HL-60 (cell line): ENCODE data around the gene DENND5A.

Experiments
- DNase-seq, 2 experiments: peaks; one replicate each; pipeline ENCODE4 v3.0.0-alpha.2; 2010 to 2020; ENCODE audit warnings: low read depth in 1 of 2, low spot score in 1 of 2
- H3K27ac ChIP-seq: fragments of 250-450 bp; sonication (Bioruptor Pico); replicated peaks from 2 replicates; pipeline ENCODE4 v1.5.1; 2020; ENCODE audit warnings: mild to moderate bottlenecking, moderate library complexity
- H3K27me3 ChIP-seq: fragments of 250-450 bp; sonication (Bioruptor Pico); 2 replicates; pipeline ENCODE4 v1.5.1; 2021; ENCODE audit warnings: mild to moderate bottlenecking, moderate library complexity; ENCODE audit not compliant: insufficient read depth, poor library complexity, severe bottlenecking
- H3K4me3 ChIP-seq: replicated peaks from 2 replicates; pipeline ENCODE4 v1.5.1; 2011; ENCODE audit warnings: mild to moderate bottlenecking, control low read depth, low read length; ENCODE audit not compliant: insufficient read depth
- CTCF ChIP-seq: IDR thresholded peaks from one replicate; pipeline ENCODE4 v1.5.1; 2011; ENCODE audit warnings: low read length, control low read depth, inconsistent platforms; ENCODE audit not compliant: insufficient read depth
- GABPA ChIP-seq: IDR thresholded peaks from 2 replicates; pipeline ENCODE4 v1.6.1; 2012; ENCODE audit warnings: low read depth
- POLR2AphosphoS5 ChIP-seq: IDR thresholded peaks from 2 replicates; pipeline ENCODE4 v1.6.1; 2012; ENCODE audit warnings: low read depth
- SPI1 ChIP-seq: IDR thresholded peaks from 2 replicates; pipeline ENCODE4 v1.6.1; 2012; ENCODE audit warnings: low read depth, mild to moderate bottlenecking, borderline replicate concordance
- TF ChIP-seq, protein P1 (sequence below): IDR thresholded peaks from 2 replicates; pipeline ENCODE4 v1.6.1; 2012; ENCODE audit warnings: low read depth; ENCODE audit not compliant: insufficient replicate concordance

DENND5A gene

GRCh38 chr11:9266132-9266736 is 1.1 kb upstream of the DENND5A start:
- Histone ChIP-seq H3K4me3 (no peak overlapping the region), H3K27me3 (no peaks in the 10 kb centered on the region), H3K27ac (no peak overlapping the region)
- TF ChIP-seq POLR2AphosphoS5 (no peak), SPI1 (no peak), CTCF (no peak), GABPA (no peak)
- TF ChIP-seq, protein P1, sequence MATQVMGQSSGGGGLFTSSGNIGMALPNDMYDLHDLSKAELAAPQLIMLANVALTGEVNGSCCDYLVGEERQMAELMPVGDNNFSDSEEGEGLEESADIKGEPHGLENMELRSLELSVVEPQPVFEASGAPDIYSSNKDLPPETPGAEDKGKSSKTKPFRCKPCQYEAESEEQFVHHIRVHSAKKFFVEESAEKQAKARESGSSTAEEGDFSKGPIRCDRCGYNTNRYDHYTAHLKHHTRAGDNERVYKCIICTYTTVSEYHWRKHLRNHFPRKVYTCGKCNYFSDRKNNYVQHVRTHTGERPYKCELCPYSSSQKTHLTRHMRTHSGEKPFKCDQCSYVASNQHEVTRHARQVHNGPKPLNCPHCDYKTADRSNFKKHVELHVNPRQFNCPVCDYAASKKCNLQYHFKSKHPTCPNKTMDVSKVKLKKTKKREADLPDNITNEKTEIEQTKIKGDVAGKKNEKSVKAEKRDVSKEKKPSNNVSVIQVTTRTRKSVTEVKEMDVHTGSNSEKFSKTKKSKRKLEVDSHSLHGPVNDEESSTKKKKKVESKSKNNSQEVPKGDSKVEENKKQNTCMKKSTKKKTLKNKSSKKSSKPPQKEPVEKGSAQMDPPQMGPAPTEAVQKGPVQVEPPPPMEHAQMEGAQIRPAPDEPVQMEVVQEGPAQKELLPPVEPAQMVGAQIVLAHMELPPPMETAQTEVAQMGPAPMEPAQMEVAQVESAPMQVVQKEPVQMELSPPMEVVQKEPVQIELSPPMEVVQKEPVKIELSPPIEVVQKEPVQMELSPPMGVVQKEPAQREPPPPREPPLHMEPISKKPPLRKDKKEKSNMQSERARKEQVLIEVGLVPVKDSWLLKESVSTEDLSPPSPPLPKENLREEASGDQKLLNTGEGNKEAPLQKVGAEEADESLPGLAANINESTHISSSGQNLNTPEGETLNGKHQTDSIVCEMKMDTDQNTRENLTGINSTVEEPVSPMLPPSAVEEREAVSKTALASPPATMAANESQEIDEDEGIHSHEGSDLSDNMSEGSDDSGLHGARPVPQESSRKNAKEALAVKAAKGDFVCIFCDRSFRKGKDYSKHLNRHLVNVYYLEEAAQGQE = no peak
- DNase-seq = no peak

DNA sequence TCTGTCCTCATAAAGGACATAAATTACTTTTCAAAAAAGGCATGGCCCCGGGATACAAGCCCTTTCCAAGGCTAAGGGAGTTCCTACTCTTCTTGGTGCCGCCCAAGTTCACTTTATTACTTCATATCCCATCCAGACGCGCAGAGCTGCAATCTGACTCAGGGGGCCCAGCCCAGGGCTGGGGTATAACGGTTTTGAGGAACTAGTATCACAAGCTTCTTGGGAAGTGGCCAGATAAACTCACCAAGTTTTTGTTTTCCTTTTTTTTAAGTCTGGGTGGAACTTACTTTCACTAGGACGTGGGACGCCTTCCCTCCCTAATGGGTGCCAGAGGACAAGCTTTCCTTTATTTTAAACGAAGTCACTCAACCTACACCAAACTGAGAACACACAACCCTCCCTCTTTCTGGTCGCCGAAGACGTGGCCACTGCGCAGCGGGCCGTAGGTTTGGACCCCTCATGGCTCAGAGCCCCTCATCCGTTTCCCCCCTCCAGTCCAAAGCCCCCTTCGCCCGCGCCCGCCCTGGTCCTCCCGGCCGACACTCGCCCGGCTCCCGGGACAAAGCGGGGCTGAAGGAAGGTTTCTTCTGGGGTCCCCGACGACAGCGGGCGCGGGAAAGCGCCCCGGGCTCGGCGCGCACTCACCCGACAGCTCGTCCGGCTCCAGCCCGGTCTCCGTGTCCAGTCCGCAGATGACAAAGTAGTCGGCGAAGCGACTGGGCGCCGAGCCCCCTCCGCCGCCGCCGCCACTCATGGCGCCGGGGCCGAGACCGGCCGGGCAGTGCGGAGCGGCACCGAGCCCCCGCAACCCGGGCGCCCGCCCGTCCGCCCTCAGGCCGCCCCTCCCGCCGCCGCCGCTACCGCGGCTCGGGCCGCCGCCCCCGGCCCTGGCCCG is 587 bp downstream of the DENND5A start:
- H3K4me3 ChIP-seq = peak overlapping the region; percentile 84
- peak; percentile 34 to 95 for DNase-seq
- TF ChIP-seq GABPA = 0 out of 2 replicates have a peak, but pooled peaks have one; percentile 41
- TF ChIP-seq, protein P1 = peak; percentile 29
- TF ChIP-seq CTCF = no peak
- peak; percentile 75 for TF ChIP-seq POLR2AphosphoS5
- peak; percentile 71; the same call in 1 of the 2 replicates for TF ChIP-seq SPI1
- no peaks in the 10 kb centered on the region for H3K27me3 ChIP-seq
- H3K27ac ChIP-seq = peak overlapping the region; percentile 95

DNA sequence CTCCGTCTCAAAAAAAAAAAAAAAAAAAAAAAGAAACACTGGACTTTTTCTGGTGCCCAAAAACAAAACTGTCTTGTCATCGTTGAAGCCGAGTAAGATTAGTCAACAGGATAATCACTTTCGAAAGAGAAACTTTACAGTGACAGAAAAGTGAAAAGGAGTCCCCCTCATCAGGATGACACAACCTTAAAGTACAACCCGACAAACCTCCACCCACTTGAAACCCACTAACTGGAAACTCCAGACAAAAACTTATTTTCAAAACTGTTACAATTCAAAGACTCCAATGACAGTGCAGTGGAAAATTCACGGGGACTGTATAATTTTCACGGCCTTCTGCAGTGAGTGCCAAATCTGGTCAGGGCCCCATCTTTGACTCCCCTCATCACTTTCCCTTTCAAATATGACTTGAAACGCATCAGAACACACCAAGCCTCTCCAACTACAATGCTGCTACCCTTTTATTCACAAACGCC is 1.3 kb downstream of the DENND5A start:
- H3K27ac ChIP-seq = peak overlapping the region; percentile 95
- peak; percentile 45 to 50 for DNase-seq

More for the DNA sequence above, 1.3 kb downstream of the DENND5A start:
- Histone ChIP-seq H3K4me3 (peak overlapping the region; percentile 84), H3K27me3 (no peaks in the 10 kb centered on the region)
- TF ChIP-seq POLR2AphosphoS5 (no peak), CTCF (no peak), SPI1 (no peak), GABPA (no peak)
- TF ChIP-seq, protein P1 = no peak
